Measurements from ENCODE around the gene CEACAM19. TPM values are rescaled to one million over a fixed set of nuclear protein-coding genes. Genes with fewer than 3 reads are reported as not detected.

The CEACAM19 gene
- total RNA-seq, 2 experiments from 2014 or later = 0.63 to 1.3 TPM

DNA sequence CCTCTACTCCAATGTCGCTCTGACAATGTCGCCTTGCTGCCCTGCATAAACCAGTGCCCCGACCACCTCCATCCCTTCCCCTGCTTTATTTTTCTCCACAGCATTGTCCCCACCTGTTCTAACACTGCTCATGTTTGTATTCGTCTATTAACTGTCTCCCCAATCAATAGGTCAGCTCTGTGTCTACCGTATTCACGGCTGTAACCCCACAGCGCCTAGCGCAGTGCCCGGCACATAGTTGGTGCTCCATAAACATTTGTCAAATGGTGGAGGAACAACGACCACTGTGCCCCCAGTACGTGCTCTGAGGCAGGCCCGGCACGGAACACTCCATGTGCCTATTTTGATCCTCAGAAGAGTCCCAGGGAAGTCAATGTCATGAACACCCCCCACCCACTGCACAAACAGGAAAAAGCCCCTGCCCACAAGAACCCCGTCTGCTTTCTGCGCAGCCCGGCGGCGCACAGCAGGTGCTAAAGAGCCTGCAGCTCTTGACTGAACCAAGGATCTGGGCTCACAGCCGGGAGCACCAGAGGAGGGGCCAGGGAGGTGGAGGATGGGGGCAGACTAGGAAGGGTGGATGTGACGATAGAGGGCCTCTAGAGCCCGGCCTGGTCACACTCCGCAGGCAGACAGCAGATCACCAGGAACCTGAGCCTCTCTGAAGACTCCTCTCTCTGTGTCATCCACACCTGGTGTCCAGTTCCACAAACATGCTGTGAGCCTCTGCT is 25.8 kb downstream of the CEACAM19 start:
- no peak overlapping the region for H3K4me3 Mint-ChIP-seq
- ChIA-PET POLR2A (no interaction called here), CTCF (interaction anchor here (1.6 kb wide), 1 partner anchor 74 kb away, joined by 5 read pairs; no protein-coding TSS in a partner anchor)
- no peak overlapping the region for H3K27ac Mint-ChIP-seq
- TF ChIP-seq, protein P1, sequence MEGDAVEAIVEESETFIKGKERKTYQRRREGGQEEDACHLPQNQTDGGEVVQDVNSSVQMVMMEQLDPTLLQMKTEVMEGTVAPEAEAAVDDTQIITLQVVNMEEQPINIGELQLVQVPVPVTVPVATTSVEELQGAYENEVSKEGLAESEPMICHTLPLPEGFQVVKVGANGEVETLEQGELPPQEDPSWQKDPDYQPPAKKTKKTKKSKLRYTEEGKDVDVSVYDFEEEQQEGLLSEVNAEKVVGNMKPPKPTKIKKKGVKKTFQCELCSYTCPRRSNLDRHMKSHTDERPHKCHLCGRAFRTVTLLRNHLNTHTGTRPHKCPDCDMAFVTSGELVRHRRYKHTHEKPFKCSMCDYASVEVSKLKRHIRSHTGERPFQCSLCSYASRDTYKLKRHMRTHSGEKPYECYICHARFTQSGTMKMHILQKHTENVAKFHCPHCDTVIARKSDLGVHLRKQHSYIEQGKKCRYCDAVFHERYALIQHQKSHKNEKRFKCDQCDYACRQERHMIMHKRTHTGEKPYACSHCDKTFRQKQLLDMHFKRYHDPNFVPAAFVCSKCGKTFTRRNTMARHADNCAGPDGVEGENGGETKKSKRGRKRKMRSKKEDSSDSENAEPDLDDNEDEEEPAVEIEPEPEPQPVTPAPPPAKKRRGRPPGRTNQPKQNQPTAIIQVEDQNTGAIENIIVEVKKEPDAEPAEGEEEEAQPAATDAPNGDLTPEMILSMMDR (IDR thresholded peaks at IDR 0.05) = no peak
- ATAC-seq (no peak), DNase-seq (no peak)
- peaks cover 4% of the 10 kb centered on the region for H3K27me3 Mint-ChIP-seq
- no peaks in the 10 kb centered on the region for H3K36me3 Mint-ChIP-seq (ENCODE audit: low read depth)
- H3K4me1 Mint-ChIP-seq (ENCODE audit: low read depth) = peaks cover 15% of the 10 kb centered on the region
- H3K9me3 Mint-ChIP-seq = no peaks in the 10 kb centered on the region
- intact Hi-C loops (cut with micrococcal nuclease) = no loop called here

DNA sequence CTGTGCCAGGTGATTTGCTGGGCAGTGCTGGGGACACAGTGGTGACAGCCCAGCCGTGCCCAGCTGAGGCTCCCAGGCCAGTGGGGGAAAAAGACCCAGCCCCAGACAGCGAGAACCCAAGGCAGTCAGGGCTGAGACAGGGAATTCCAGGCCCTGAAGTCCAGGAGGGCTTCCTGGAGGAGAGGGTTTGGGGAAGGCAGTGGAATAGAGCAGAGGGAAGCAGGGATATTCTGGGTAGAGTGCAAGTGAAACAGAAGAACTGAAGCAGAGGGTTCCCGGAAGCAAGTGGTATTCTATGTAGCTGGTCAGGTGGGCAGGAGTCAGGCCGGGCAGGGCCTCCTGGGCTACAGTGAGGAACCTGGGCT is 26.4 kb downstream of the CEACAM19 start:
- H3K4me1 Mint-ChIP-seq (ENCODE audit: low read depth) = peaks cover 10% of the 10 kb centered on the region
- no peaks in the 10 kb centered on the region for H3K36me3 Mint-ChIP-seq (ENCODE audit: low read depth)
- no peak overlapping the region for H3K4me3 Mint-ChIP-seq
- intact Hi-C loops (cut with micrococcal nuclease) = no loop called here
- no peak for DNase-seq
- TF ChIP-seq, protein P1 (IDR thresholded peaks at IDR 0.05) = no peak
- ChIA-PET POLR2A (no interaction called here), CTCF (no interaction called here)
- no peaks in the 10 kb centered on the region for H3K9me3 Mint-ChIP-seq
- H3K27ac Mint-ChIP-seq = no peak overlapping the region
- H3K27me3 Mint-ChIP-seq = peaks cover 4% of the 10 kb centered on the region
- ATAC-seq = no peak

DNA sequence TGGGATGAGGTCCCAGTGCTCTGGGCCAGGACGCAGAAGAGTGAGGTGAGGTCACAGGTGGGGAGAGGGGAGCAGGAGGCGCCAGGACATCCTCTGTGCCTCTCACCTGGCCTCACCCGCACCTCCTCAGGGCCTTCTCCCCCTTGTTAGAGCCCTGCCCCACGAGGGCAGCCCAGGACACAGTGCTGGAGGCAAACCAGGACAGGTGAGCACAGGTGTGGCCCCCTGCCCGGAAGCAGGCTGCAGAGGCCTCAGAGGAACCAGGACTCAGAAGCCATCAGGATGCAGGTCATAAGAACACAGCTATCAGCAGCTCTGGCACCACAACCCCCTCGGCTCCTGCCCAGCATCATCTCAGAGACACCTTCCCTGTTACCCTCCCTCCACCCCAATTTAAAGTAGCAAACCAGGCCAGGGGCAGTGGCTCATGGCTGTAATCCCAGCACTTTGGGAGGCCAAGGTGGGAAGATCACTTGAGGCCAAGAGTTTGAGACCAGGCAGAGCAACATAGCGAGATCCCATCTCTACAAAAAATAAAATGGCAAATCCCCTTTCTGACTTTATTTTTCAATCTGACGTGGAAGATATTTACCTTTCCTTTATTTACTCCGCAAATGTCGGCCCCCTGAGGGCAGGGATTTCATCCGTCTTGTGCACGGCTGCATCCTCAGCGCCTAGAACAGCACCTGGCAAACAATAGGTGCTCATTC is 27.4 kb downstream of the CEACAM19 start, which contains the start of gene CEACAM16:
TSS of gene CEACAM16 (plus strand) at position 660 of the 710 bp plus-strand sequence. CDS start 2,306 bp downstream, outside the sequence.
- peaks cover 6% of the 10 kb centered on the region for H3K4me1 Mint-ChIP-seq (ENCODE audit: low read depth)
- DNase-seq (no peak), ATAC-seq (no peak)
- TF ChIP-seq, protein P1 (IDR thresholded peaks at IDR 0.05) = no peak
- H3K27me3 Mint-ChIP-seq = peaks cover 6% of the 10 kb centered on the region
- H3K36me3 Mint-ChIP-seq (ENCODE audit: low read depth) = no peaks in the 10 kb centered on the region
- intact Hi-C loops (cut with micrococcal nuclease) = no loop called here
- ChIA-PET CTCF (interaction anchor here (2.1 kb wide), 1 partner anchor 72 kb away, joined by 7 read pairs; no protein-coding TSS in a partner anchor), POLR2A (no interaction called here)
- no peak within 1 kb of the TSS for H3K27ac Mint-ChIP-seq
- H3K4me3 Mint-ChIP-seq = no peak within 1 kb of the TSS
- no peaks in the 10 kb centered on the region for H3K9me3 Mint-ChIP-seq

DNA sequence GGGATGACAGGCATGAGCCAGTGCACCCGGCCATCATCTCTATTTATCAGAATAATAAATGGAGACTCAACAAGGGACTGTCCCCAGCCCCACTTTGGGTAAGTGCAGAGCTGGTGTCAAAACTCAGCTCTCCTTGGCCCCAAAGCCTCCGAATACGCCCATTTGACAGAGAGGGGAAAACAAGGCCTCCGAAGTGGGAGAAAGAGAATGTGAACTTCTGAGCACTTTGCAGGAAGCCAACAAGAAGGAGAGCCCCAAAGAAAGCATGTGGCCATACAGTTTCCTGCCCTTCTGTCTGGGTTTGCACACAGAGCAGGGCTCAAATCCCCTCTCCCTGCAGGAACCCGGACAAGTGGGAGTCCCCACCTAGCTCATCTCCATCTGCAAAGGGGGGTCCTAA is 29.3 kb downstream of the CEACAM19 start:
- TF ChIP-seq, protein P1 (IDR thresholded peaks at IDR 0.05) = no peak
- intact Hi-C loops (cut with micrococcal nuclease) = no loop called here
- Mint-ChIP-seq H3K4me3 (no peak overlapping the region), H3K27ac (no peak overlapping the region), H3K27me3 (peaks cover 6% of the 10 kb centered on the region), H3K4me1 (ENCODE audit: low read depth) (no peaks in the 10 kb centered on the region), H3K9me3 (no peaks in the 10 kb centered on the region), H3K36me3 (ENCODE audit: low read depth) (no peaks in the 10 kb centered on the region)
- ChIA-PET CTCF (interaction anchor here (1.0 to 2.1 kb wide), 2 partner anchors 70 to 84 kb away, joined by 3 to 7 read pairs; no protein-coding TSS in a partner anchor), POLR2A (no interaction called here)
- ATAC-seq = no peak
- DNase-seq = no peak

DNA sequence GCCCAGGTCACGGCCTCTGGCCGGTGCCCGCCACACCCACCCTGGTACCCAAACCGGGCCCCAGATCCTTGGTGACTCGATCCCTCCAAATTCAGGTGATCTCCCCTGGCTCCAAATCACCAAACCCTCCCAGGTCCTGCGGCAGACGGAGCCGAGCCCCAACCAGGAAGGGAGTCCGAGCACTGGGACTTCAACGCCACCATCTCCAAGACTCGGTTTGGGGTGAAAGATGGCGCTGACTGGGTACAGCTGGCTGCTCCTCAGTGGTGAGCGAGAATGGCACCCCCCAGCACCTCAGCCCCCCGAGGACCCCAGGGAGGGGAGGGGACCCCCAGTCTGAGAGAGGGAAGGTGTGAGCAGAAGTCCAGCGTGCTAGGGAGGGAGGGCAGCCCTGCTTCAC is 29.9 kb downstream of the CEACAM19 start:
- H3K27me3 Mint-ChIP-seq = peaks cover 6% of the 10 kb centered on the region
- no peaks in the 10 kb centered on the region for H3K9me3 Mint-ChIP-seq
- DNase-seq (no peak), ATAC-seq (no peak)
- H3K27ac Mint-ChIP-seq = no peak overlapping the region
- ChIA-PET CTCF (interaction anchor here (1.1 kb wide), 1 partner anchor 12 kb away, joined by 3 read pairs; no protein-coding TSS in a partner anchor), POLR2A (no interaction called here)
- intact Hi-C loops (cut with micrococcal nuclease) = no loop called here
- no peaks in the 10 kb centered on the region for H3K36me3 Mint-ChIP-seq (ENCODE audit: low read depth)
- H3K4me3 Mint-ChIP-seq = no peak overlapping the region
- TF ChIP-seq, protein P1 (IDR thresholded peaks at IDR 0.05) = no peak
- no peaks in the 10 kb centered on the region for H3K4me1 Mint-ChIP-seq (ENCODE audit: low read depth)
